Measurements from ENCODE around the gene PPP1R15B.

DNA sequence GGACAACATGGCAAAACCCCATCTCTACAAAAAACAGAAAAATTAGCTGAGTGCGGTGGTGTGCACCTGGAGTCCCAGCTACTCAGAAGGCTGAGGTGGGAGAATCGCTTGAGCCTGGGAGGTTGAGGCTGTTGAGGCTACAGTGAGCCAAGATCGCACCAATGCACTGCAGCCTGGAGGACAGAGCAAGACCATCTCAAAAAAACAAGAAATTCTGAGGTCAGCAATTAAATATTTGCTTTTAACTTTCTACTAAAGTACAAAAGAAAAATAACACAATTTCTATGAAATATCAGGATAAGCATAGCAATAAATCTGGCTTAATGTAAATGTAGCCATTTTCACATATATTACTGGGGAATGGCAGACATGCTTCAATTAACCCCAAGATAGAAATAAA, 9.9 kb downstream of the PPP1R15B start:
- TF ChIP-seq, protein P1, sequence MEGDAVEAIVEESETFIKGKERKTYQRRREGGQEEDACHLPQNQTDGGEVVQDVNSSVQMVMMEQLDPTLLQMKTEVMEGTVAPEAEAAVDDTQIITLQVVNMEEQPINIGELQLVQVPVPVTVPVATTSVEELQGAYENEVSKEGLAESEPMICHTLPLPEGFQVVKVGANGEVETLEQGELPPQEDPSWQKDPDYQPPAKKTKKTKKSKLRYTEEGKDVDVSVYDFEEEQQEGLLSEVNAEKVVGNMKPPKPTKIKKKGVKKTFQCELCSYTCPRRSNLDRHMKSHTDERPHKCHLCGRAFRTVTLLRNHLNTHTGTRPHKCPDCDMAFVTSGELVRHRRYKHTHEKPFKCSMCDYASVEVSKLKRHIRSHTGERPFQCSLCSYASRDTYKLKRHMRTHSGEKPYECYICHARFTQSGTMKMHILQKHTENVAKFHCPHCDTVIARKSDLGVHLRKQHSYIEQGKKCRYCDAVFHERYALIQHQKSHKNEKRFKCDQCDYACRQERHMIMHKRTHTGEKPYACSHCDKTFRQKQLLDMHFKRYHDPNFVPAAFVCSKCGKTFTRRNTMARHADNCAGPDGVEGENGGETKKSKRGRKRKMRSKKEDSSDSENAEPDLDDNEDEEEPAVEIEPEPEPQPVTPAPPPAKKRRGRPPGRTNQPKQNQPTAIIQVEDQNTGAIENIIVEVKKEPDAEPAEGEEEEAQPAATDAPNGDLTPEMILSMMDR (IDR thresholded peaks at IDR 0.05; ENCODE audit: insufficient read depth, low read length, poor library complexity, severe bottlenecking), result no peak
- TF ChIP-seq EZH2phosphoT487 (conservative IDR thresholded peaks at IDR 0.05; ENCODE audit: low read length), result no peak

Measured in SU-DHL-6 (cell line).